GM19455 (cell line): ENCODE measurements around the gene VAV2.

Source experiments
- ATAC-seq: cut with Tn5 transposase; IDR thresholded peaks from one replicate; pipeline ENCODE4 v1.9.1; 2021; ENCODE audit not compliant: unreplicated experiment

Gene VAV2

GRCh38 chr9:133823189-133824105 lies 168.7 kb downstream of the VAV2 start:
- ATAC-seq, result no peak

GRCh38 chr9:133822430-133823065 lies 169.6 kb downstream of the VAV2 start:
- no peak for ATAC-seq

- ATAC-seq, result no peak
Measured at GRCh38 chr9:133821601-133822429, 170.3 kb downstream of the VAV2 start.

GRCh38 chr9:133819923-133820322 lies 172.2 kb downstream of the VAV2 start:
- ATAC-seq, result no peak

GRCh38 chr9:133818444-133818843 lies 173.7 kb downstream of the VAV2 start:
- ATAC-seq, result no peak

GRCh38 chr9:133815781-133816180 lies 176.3 kb downstream of the VAV2 start:
- ATAC-seq, result no peak

- ATAC-seq, result no peak
Measured at GRCh38 chr9:133814586-133815208, 177.4 kb downstream of the VAV2 start.

GRCh38 chr9:133813749-133814585 lies 178.2 kb downstream of the VAV2 start:
- no peak for ATAC-seq

GRCh38 chr9:133812941-133813748 lies 179.0 kb downstream of the VAV2 start:
- no peak for ATAC-seq

- ATAC-seq, result no peak
Measured at GRCh38 chr9:133812077-133812868, 179.9 kb downstream of the VAV2 start.

GRCh38 chr9:133811471-133811870 lies 180.7 kb downstream of the VAV2 start:
- ATAC-seq, result no peak

GRCh38 chr9:133810556-133811195 lies 181.4 kb downstream of the VAV2 start:
- no peak for ATAC-seq

- no peak for ATAC-seq
Measured at GRCh38 chr9:133809335-133809734, 182.8 kb downstream of the VAV2 start.

GRCh38 chr9:133807818-133808217 lies 184.3 kb downstream of the VAV2 start:
- no peak for ATAC-seq

- no peak for ATAC-seq
Measured at GRCh38 chr9:133807037-133807436, 185.1 kb downstream of the VAV2 start.

- no peak for ATAC-seq
Measured at GRCh38 chr9:133806623-133807010, 185.5 kb downstream of the VAV2 start.

- no peak for ATAC-seq
Measured at GRCh38 chr9:133805876-133806622, 186.1 kb downstream of the VAV2 start.
